Iris pigment epithelial cell (primary cell): ENCODE measurements around the gene EPHB1.

Experiments used
- DNase-seq: peaks from one replicate; pipeline ENCODE4 v3.0.0-alpha.2; 2011; ENCODE audit warnings: low read depth

Gene EPHB1

DNA sequence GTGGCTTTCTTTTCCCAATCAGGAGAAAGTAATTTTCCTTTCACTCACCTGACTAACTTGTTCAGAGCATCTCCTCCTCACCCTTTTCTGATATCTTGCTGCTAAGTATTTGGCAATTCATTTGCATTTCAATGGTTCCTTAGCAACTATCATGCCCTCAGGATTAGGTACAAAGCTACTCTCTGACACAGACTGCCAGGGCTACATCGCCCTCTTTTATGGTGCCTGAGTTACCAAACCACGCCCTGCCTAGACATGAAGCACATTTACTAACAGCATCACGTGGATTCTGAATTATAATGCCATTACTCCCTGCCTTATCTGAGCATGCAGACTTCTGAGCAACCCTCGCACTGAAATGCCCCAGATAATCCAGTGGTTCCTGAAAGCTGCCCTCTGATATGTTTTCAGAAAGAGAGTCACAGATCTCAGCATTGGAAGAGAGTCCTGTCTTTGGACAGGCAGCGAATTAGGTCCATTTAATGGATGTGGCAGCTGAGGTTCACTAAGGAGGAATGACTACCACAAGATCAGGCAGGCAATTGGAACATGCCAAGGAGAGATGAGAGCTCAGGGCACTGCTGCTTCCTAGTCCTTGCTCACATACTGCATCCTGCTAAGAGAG, 14.5 kb downstream of the EPHB1 start:
- DNase-seq, result no peak

DNA sequence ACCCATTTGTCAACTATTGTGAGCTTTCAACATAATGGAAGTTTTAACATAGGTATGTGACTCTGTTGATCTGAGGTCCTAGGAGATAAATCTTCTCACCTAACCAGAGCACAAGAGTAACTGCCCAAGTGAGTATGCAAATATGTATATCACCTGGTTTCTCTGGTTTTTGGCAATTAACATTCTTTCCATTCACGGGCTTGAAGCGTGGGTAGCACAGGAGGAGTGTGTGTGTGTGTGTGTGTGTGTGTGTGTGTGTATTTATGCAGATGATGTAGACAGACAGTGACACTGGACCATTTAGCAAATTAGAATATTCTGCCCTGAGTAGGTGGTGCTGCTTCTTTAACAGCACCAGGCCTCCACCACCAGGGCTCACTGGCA, 15.0 kb downstream of the EPHB1 start:
- DNase-seq, result no peak

DNA sequence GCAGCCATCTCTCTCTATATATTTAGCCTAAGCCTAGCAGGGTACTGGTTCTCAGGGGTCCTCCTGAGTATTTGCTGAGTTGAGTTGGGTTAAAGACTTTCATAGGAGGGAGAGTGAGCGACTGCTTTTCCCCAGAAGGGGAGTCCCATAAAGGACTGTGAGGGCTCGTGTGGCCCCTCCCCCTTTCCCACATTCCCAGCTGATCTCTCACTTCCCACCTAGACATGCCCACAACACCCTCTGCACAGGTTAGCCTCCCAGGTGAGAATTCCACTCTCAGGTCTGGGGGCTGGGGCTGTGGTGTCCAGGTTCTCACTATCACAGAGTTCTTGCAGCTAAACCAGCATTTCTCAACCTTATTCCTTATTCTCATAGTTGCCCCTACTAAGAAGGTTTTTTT, 15.8 kb downstream of the EPHB1 start:
- DNase-seq, result no peak

DNA sequence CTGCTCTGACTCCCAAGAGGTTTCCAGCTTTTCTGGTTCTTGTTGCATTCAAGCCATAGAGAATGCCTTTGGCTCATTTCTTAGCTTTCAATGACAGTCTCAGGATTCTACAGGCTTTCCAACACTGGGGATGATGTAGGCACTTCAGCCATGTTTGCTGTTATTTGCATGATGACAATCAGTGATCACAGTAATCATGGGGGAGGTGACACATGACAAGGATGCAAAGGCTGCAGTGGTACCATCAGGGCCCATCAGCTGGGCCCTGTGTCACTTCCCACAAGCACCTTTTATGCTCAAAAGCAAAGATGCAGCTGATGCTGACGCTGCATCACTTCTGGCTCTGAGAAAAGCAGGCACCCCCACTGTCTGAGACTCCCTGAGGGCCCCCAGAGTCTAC, 18.6 kb downstream of the EPHB1 start:
- DNase-seq, result no peak

DNA sequence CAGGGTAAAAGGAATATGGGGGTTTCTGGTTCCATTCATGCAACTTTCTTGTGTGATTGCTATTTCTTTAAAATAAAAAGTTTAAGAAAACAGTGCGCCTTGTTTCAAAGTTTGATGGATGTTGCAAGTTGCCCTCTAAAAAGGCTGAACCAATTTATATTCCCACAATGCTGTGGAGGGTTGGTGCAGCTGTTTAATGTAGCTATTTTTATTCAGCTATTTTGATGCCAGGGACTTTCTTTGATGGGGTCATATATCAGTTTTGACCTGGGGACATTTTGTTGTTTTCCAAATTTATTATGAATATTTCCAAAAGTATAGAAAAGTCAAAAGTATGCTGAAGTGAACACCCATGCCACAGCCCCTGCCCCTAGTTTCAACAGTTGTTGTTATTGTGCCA, 20.5 kb downstream of the EPHB1 start:
- DNase-seq, result no peak

DNA sequence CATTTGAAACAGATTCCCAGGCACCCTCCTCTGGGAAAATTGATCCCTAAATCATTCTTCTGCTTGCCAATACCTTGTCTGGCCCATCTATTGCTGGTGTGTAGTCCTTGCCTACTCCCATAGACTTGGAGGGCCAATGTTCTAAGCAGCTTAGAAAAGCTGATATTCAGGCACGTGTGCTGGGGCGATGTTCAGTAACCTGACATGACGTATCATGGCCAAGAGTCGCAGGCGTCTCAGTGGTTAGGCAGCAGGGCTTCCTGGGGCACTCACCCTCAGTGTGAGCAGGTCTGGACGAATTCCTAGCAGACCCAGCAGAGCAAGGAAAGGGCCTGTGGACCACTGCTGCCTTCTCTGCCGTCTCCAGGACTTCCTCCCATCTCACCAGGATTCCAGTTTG, 21.6 kb downstream of the EPHB1 start:
- DNase-seq, result no peak

DNA sequence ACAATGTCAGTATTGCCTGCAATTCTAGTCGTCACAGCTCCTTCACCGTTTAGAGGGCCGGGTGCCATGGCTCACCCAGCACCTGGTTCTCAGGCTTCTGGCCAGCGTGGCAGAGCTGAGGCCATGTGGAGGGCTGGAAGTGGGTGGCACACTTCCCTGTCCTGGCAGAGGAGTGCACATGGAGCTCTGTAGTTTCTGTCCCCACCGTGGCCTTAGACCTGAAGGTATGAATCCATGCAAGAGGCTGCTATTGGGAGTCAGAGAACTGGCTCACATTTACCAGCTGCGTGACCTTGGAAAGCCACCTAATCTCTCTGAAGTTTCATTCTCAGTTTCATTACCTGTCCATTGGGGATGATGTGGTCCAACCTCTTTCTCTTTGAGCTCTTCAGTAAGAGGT, 22.2 kb downstream of the EPHB1 start:
- DNase-seq, result no peak

DNA sequence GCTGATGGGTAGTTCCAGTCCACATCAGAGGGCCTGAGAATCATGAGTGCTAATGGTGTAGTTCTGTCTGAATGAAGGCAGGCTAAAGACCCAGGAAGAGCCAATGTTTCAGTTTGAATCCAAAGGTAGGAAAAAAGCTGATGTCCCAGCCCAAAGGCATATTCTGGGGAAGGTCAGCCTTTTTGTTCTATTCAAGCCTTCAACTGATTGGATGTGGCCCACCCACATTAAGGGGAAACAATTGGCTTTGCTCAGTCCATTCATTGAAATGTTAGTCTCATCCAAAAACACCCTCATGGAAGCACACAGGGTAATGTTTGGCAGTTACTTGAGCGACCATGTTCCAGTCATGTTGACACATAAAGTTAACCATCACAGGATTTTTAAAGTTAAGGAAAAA, 25.9 kb downstream of the EPHB1 start:
- no peak for DNase-seq

DNA sequence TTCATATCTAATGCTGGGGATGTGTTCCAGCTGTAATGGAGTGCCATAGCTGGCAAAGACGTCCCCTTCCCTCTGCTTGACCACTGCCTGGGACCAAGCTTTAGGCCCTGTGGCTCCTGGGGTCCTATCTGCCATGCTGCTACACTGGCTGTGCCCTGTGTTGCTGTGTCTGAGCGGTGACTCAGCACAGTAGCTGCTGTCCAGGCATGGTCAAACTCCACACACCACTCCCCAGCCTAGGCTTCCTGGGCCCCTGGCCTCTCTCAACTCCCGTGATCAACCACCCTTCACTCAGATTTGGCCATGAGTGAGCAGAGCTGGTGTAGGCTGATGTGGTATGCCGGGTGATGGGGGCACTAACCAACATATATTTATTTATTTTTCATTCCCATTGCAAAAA, 27.0 kb downstream of the EPHB1 start:
- no peak for DNase-seq

DNA sequence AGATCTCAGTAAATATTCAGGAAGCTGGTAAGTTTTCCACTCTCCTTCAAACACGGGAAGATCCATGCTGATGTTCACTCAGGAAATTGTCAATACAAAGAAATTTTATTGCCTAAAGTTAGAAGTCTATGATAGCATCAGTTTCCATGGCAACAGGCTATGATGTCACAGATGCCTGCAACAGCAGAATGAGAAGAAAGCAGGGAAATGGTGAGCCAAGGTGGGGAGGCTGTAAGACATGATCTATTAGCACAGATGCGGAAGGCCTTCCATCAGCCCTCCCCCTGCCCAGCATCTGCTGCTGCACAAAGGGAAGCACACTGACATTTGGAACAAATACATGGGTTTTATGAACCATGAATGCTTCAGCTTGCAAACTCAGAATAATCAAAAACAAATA, 28.6 kb downstream of the EPHB1 start:
- no peak for DNase-seq

DNA sequence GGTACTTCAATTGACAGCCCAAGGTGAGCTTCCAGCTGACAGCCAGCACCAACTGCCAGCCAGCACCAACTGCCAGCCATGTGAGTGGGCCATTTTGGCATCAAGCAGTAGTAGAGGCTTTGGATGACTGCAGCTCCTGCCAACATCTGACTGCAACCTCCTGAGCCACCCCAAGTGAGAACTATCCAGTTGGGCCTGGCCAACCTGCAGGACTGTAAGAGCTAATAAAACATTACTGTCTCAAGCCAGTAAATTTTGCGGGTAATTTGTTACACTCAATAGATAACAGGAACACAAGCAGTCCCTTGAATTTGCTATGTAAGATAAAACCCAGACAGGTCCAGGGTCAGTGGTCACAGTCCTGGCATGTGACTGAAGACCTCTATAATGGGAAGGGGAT, 29.7 kb downstream of the EPHB1 start:
- no peak for DNase-seq

DNA sequence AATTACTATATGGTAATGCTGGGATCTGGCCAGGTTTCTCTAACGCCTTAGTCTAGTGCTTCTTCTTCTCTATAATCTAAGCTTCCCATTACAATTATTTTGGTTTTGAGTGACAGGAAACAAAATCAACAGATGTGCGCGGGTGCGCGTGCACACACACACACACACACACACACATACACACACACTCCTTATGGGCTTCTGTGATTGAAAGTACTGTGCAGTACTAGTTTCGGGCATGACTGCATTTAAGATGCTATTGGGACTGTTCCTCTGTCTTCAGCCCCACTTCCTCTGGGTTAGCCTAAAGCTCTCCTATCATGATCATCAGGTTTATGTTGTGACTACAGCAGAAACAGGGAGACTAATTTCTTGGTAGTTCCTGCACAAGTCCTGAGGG, 32.2 kb downstream of the EPHB1 start:
- no peak for DNase-seq

DNA sequence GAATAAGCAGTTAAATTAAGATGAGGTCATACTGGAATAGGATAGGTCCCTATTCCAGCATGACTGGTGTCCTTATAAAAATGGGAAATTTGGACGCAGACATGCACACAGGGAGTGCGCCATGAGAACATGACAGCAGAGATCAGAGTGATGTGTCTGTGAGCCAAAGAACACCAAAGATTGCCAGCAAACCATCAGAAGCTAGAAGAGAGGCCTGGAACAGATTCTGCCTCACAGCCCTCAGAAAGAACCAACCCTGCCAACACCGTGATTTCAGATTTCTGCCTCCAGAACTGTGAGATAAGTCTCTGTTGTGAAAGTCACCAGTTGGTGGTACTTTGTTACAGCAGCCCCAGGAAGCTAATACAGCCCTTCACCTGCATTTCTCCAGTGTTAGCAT, 34.7 kb downstream of the EPHB1 start:
- no peak for DNase-seq

DNA sequence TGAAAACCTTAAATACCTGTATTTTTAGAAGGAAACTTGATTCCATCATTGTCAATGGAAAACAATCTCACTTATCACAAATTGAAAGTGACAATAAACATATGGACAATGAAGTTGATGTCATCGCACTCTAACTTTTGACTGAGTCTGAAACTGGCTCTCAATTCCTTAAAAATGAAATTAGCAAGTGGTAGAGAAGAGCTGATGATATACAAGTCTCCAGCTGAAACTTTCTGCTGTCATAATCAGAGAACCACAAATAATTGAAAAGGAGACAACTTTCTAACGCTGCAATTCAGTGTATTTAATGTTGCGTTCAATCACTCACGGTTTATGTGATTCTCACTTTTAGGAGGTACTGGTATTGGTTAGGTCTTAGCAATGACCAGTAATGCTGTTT, 37.5 kb downstream of the EPHB1 start:
- no peak for DNase-seq

DNA sequence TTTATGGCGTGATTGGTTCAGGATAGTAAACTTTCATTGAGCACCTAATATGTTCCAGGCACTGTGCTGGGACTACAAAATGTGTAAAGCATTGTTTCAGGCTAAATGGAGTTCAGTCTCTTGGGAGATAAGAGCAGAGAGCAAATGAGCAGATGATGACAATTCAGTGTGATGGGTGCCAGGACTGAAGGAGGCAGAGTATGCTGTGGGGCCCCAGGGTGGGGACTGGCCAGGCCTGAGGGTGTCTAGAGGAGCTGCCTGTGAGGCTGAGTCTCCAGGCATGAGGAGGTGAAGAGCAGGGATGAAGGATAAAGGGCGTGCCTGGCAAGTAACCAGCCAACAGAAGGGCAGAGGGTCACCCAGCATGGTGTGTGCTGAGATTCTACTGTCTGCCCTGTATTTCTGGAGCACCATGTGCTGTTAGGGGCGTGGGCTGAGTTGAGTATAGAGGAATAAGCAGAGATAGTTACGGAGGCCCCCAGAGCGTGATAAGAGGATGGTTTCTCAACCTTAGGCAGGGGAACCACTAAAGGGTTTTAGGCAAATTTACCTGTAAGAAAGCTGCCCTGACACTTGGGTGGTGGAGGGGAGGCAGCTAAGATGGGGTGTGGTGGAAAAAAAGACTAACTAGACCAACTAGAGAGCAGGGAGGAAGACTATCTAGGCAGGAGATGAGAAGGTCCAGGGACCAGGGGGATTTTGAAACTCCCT, 38.5 kb downstream of the EPHB1 start:
- DNase-seq, result no peak

DNA sequence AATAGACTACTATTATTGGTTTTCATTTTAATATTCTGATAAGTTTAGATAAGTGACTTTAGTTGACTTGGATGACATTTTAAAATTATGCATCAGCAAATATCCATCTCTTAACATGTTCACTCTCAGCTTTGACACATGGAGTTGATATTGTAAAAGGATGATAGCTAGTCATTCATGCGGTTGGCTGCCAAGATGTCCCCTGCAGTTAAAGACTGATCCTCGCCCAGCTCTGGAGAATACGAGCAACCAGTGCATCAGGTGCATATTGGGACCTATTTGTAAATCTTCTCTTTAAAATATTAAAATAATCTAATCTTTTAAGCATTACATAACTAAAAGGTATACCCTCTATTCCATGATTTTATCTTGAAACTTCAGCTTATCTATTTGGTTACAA, 41.9 kb downstream of the EPHB1 start:
- no peak for DNase-seq

DNA sequence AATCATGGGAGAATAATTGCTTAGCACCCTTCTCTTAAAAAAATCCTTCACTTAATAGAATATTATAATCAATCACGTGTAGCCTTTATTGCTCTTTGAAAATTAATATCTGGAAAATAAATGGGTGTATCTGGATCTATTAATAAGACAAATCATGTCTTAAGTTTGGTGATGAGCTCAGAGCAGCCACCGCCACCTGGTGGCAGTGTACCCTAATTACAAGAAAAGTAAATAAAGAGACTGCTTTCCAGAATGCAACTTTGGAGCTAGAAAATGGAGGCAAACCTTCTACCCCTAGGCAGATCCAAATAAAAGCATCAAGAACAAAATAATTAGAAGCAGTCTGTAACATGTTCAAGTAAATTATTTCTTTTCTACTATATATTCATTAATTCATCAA, 43.5 kb downstream of the EPHB1 start:
- DNase-seq, result no peak

DNA sequence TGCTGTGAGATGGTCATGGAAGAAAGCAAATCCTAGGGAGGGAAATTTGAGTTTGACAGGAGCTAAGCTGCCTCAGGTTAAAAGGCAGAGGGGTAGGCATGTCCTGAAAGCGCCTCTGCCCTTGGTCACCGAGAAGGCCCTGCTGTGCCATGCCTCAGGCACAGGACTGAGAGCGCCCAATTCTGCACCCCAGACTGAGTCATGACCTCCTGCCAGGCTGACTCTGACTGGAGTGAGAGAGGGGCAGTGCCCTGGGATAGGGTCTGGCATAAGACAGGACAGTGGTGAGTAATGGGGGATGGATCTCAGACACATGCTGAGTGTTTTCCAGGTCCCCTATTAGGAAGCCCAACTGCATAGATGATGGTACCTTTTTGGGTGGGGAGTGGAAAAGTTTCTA, 44.4 kb downstream of the EPHB1 start:
- no peak for DNase-seq

DNA sequence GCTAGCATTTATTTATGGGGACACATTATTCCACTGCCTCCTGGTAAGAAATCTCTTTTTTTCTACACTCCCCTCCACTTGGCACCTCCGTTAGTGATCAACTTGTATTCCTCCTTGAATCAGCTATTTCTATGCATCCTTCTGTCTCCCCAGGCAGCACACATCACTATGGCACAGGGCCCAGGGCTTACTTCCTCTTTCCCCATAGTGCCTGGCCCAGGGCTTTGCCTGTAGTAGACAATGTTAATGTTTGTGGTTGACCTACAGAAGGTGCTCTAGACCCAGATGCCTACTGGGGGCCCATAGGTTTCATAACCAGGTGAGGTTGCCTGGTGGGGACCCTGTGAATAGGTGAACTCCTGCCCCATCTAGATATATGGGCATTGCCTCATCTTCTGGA, 44.9 kb downstream of the EPHB1 start:
- no peak for DNase-seq

DNA sequence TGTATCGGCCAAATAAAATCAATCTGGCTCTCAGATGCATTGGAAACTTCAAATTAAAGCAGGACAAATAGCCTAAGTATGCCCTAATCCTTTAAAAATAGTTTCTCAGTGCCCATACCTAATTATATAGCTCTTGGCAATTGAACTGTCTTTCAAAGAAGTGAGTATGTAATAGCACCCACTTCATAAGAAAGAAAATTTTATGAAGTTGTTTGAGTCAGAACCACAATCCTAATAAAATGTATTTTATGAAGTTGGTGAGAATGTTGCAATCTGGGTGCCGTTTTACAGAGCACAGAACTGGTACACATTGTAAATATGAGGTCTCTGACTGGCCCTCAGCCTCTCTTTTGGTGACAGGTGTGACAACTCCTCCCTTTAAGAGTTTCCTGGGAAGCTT, 45.4 kb downstream of the EPHB1 start:
- no peak for DNase-seq

DNA sequence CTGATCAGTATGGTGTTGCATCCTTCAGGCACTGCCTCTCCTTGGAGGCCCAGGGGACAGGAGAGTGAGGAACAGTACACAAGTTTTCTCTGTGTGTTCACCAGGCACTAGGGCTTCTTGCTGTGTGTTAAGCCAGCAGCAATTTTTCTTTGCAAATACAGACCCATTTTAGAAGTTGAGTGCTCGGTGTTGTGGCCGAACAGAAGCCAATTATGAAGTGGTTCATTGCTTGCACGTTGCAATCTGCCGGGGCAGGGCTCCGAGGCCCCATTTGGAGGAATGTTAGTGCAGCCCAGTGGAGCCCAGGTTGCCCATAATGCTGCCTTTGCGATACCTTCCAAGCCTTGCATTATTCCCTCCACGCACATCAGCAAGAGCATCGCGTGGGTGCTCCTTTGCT, 51.0 kb downstream of the EPHB1 start:
- DNase-seq, result no peak

DNA sequence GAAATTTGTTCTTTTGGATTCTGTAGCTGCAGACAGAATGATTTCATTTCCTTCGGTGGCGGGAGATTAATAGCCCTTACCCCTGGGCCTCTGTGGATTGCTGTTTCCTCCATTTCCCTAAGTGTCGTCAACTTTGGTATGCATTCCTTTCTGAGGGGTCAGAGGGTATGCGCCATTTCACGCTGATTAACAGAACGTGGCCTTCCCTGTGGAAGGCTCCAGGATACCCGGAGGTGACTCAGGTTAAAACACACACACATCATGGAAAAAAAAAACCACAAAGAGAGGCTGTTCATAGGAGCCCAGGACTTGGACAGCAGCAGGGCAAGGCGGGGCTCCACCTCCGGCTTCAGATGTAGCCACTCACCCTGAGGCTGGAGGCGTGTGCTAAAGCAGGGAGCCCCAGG, 51.9 kb downstream of the EPHB1 start:
- peak; percentile 39 for DNase-seq

DNA sequence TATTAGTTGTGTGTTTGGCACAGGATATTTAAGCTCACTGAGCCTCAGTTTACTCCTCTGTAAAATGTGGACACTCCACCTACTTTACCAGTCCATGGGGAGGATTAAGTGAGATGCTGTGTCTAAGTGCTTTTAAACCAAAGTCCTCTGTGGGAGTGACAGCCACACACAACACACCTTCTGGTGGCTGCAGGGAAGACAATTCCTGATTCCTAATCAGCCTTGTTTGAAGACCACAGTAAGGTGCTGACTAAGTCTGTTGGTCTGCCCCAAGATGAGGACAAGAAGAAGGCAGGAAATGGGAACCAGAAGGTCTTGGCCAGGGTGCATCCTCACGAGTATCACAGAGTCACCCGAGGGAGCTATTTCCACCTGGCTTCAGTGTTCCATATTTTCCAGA, 52.3 kb downstream of the EPHB1 start:
- DNase-seq, result no peak

DNA sequence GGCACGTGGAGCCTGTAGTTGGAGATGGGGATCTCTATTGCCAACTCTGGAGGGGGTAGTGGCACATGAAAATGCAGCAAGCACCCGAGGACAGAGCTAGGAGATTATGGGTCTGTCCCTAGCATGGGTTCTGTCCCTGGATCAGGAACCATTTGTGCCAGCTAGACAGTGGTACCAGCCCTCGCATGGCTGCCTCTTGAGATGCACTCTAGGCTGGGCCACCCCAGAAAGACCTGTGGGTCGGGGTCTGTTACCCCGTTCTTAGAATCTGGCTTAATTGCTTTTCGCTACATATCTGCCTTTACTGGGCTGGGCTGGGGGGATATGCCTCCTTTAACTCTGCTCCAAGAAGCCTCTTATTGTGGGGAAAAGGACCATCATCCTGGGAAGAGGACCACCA, 54.5 kb downstream of the EPHB1 start:
- DNase-seq, result no peak
